ENCODE data around the gene ZNF280A.
"Not testable (repeated sequence)": the region's sequence is repeated elsewhere in the genome, so short reads cannot be mapped to it uniquely, and the experiment has no call there.

Gene ZNF280A

DNA sequence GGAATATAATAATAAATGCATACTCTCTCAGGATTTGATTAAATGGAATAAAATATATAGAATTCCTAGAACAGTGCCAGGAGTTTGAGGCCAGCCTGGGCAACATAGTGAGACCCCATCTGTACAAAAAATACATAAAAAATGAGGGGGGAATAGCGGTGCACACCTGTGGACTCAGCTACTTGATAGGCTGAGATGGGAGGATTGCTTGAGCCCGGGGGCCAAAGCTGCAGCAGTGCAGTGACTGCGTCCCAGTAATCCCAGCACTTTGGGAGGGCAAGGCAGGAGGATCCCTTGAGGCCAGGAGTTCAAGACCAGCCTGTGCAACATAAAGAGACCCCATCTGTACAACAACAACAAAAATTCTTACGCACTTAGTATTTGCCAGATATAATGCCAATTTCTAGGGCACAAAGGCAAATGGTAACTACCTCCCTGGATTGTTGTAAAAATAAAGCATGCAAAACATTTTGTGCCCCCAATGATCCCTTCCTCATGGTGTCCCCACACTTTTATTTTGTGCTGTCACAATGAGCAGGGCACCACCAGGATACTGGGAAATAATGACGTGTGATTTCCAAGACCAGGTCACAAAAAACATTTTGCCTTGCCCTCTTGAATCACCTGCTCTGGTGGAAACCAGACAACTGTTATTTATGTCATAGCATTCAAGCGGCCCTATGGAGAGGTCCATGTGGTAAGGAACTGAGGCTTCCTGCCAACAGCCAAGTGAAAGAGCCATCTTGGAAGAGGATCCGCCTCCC lies 18.3 kb upstream of the ZNF280A start:
- no peak for DNase-seq

DNA sequence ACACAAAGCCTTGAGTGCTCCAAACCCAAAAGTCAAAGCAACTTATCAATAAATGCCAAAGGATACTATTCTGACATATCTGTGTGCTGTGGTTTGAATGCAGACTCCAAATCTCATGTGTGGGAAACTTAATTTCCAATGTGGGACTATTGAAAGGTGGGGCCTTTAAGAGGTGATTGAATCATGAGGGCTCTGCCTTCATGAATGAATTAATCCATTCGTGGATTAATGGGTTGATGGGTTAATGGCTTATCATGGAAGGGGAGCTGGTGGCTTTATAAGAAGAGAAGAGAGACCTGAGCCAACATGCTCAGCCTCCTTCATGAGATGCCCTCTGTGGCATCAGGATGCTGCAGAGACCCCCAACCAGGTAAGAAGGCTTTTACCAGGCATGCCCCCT lies 16.8 kb upstream of the ZNF280A start:
- DNase-seq = no peak

DNA sequence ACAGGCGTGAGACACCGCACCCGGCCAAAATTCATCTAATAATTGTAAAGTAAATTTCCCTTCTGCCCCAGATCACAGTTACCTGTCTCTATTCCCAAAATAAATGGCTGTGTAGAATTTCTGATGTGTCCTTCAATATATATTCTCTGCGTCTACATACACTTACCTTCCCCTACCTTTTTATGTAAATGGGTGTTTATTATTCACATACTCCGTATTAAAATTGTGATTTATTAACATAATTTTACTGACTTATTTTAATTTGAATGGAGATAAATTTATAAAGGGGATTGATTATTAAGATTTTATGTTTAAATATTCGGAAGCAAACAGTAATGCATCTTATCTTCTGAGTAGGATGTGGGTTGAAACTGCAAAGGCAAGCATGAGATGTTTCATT lies 16.4 kb upstream of the ZNF280A start:
- DNase-seq = no peak

DNA sequence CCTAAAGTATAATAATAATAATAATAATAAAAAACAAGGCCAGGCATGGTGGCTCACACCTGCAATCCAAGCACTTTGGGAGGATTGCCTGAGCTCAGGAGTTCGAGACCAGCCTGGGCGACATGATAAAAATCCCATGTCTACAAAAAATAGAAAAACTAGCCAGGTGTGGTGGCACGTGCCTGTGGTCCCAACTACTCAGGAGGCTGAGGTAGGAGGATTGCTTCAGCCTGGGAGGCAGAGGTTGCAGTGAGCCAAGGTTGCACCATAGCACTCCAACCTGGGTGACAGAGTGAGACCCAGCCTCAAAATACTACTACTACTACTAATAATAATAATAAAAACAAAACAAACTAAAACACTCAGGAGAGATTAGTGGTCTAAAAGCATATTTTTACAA lies 15.6 kb upstream of the ZNF280A start:
- no peak for DNase-seq

DNA sequence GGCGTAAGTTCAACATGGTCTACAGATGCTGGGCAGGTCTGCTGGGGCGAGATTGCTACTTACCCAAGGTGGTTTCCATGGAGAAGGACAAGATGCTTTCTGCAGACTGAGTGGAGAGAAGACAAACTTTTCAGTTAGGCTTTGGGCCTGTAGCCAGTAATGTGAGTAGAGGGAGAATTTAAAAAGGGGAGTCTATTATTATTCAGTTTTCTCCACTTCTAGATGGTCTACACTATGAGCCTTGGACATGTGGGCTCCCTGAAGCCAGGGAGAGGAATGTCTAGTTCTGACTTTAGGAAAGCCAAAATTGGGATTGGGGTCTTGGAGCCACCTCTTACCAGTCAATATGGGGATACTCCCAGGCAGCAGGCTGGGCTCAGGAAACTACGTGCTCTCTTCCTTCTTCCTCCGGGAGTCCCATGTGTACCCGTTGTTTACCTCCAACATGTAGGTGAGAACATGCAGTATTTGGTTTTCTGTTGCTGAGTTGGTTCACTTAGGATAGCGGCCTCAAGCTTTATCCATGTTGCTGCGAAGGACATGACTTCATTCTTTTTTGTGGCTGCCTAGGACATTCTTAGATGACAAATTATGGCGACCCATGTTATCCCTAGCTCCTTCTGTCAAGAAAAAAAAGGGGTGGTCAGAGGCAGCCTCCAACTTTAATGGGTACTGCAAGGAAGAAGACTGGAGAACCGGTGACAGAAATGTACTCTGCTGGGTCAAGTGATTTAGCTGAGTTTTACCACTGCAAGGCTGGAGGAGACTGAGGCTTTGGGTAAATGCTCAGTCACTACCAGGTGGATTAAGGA lies 14.7 kb upstream of the ZNF280A start:
- no peak for DNase-seq

DNA sequence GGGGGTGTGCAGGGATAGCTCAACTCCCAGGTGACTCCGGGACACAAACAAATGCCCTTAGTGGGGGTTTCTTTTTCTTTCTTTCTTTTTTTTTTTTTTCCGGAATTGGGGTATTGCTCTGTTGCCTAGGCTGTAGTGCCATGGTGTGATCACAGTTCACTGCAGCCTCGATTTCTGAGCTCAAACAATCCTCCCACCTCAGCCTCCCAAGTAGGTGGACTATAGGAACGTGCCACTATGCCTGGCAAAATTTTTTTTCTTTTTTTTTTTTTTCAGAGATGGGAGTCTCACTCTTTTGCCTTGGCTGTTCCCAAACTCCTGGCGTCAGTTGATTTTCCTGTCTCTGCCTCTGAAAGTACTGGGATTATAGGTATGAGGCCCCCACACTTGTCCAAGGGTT lies 13.8 kb upstream of the ZNF280A start:
- DNase-seq = no peak

DNA sequence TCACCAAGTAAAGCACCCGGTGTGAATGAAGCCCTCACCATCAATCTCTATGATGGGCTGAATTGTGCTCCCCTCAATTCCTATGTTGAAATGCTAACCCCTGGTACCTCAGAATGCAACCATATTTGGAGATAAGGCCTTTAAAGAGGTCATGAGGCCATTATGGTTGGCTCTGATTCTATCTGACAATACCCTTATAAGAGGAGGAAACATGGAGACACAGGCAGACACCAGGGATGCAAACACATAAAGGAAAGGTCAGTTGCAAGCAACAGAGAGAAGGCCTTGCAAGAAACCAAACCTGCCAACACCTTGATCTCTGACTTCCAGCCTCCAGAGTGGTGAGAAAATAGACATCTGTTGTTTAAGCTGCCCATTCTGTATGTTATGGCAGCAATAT lies 13.3 kb upstream of the ZNF280A start:
- DNase-seq = no peak

DNA sequence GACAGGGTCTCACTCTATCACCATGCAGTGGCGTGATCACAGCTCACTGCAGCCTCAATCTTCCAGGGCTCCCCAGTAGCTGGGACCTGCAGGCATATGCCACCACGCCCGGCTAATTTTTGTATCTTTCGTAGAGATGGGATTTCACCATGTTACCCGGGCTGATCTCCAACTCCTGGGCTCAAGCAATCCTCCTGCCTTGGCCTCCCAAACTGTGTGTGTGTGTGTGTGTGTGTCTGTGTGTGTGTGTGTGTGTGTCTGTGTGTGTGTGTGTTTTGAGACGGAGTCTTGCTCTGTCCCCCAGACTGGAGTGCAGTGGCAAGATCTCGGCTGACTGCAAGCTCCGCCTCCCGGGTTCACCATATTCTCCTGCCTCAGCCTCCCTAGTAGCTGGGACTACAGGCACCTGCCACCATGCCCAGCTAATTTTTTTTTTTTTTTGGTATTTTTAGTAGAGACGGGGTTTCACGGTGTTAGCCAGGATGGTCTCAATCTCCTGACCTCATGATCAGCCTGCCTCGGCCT lies 12.5 kb upstream of the ZNF280A start:
- DNase-seq = not testable (repeated sequence)

DNA sequence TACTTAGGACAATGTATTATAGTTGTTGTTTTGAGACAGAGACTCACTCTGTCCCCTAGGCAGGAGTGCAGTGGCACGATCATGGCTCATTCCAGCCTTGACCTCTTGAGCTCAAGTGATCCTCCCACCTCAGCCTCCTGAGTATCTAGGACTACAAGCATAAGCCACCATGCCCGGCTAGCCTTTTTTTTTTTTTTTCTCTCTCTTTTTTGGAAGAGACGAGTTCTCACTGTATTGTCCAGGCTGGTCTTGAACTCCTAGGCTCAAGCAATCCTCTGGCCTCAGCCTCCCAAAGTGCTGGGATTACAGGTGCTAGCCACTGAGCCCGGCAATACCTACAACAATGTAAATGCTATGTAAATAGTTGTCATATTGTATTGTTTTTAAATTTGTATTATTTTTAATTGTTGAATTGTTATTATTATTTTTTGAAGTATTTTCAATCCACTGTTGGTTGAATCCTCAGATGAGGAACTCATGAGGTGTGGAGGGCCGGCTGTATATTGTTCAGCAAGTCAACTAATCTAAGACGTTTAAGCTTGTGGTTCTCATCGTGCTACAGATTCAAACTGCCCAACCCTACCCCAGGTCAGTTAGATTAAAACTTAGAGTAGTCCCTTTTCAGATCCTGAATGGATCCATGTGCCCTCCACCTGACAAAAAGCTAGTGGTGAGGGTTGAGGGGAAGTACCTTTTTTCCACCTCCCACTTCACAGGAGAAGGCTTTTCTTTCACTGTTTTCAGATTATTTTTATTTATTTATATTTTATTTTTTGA lies 11.9 kb upstream of the ZNF280A start:
- DNase-seq = no peak

DNA sequence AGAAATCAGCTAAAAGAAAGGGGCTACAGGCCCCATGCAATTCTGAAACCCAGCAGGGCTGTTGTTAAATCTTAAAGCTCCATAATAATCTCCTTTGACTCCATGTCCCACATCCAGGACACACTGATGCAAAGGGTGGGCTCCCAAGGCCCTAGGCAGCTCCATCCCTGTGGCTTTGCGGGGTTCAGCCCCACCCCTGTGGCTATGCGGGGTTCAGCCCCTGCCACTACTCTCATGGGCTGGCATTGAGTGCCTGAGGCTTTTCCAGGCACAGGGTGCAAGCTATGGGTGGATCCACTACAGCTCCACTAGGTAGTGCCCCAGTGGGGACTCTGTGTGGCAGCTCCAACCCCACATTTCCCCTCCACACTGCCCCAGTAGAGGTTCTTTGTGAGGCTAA lies 8.7 kb upstream of the ZNF280A start:
- DNase-seq = no peak

DNA sequence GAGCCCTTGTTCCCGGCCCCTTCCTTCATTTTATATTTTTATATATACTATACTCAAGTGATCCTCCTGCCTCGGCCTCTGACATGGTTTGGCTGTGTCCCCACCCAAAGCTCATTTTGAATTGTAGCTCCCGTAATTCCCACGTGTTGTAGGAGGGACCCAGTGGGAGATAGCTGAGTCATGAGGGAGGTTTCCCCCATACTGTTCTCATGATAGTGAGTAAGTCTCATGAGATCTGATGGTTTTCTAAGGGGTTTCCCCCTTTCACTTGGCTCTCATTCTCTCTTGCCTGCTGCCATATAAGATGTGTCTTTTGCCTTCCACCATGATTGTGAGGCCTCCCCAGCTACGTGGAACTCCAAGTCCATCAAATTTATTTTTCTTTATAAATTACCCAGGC lies 7.2 kb upstream of the ZNF280A start:
- no peak for DNase-seq

DNA sequence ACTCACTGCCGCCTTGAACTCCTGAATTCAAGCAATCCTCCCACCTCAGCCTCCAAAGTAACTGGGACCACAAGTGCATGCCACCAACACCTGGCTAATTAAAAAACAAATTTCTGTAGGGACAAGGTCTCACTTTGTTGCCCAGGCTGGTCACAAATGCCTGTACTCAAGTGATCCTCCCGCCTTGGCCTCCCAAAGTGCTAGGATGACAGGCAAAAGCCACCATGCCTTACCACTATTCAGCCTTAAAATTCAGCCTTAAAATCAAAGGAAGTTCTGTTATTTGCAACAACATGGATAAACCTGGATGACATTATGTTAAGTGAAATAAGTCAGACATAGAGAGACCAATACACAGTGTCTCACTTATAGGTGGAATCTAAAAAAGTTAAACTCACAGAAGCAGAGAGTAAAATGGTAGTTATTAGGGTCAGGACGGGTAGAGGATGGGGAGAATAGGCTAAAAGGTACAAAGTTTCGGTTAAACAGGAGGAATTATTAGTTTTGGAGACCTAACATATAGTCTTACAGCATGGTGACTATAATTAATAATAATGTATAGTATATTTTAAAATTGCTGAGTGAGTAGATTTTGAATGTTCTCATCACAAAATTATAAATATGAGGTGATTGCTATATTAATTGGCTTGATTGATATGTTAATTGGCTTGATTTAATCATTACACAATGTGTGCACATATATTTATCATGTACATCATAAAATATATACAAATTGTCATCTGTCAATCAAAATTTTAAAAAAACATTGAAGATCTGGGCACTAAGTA lies 6.2 kb upstream of the ZNF280A start:
- DNase-seq = no peak

DNA sequence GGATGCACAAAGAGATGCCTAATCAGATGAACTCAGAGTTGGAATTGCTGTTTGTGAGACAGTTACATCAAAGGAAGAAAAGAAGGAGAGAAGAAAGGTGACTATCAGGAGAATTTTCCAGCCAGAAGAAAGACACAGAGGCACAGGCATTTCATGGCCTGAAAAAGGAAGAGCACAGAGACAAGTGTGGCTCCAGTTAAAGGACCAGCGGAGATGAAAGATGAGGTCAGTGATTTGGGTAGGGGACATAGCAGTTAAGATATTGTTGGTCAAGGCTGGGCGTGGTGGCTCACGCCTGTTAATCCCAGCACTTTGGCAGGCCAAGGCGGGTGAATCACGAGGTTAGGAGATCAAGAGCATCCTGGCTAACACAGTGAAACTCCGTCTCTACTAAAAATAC lies 3.4 kb upstream of the ZNF280A start:
- DNase-seq = no peak

DNA sequence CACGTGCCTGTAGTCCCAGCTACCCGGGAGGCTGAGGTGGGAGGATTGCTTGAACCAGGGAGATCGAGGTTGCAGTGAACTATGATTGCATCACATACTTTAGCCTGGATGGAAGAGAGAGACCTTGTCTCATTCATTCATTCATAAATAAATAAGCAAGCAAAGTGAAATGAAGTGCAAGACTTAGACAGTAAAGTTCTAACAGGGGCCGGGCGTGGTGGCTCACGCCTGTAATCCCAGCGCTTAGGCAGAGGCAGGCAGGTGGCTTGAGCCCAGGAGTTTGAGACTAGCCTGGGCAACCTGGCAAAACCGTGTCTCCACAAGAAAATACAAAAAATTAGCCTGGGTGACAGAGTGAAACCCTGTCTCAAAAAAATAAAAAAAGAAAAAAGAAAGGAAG lies 1.6 kb upstream of the ZNF280A start:
- no peak for DNase-seq

DNA sequence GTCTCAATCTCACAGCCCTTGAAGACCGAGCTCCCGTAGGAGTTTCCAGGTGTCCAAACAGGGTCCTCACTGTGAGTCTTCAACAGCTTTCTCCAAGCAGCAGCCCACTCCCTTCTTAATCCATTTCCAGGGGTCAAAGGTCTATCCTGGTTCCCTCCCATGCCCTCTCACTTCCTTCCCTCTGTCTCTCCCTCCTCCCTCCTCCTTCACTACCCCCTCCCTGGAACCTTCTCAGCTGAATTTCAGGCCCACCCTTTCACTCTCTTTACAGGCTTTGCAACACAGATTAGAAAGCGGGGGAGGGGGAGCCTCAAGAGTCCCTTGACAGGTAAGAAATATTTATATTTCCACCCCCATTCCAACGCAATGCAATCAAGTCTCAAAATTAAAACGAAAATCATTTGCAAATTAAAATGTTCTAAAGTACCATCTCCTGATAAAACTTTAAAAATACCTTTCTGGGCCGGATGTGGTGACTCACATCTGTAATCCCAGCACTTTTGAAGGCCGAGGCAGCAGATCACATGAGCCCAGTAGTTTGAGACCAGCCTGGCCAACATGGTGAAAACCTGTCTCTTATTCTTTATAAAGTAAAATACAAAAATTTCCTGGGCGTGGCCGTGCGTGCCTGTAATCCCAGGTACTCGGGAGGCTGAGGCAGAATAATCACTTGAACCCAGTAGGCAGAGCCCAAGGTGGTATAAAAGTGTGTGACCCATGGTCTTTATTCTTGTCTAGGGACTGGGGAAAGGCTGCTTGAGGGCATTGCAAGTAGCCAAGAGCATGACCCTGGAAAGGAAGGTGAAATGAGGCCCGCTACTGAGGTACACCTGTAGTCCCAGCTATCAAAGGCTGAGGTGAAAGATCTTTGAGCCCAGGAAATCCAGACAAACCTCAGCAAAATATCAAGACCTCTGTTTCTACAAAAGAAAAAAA lies 865 bp upstream of the ZNF280A start:
- no peak for DNase-seq

DNA sequence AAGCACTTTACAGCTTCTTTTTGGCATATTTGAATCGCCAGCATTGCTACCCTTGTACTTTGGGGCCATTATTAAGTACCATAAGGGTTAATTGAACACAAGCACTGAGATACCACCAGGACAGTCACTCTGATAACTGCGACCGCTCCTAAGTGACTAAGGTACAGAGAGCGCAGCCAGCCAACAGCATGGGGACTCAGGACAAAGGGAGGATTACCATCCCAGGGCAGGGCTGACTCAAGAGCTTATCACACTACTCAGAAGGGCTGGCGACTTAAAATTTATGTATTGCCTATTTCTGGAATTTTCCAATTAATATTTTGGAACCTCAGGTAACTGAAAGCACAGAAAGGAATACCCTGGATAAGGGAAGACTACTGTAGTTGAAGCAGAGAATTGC lies 479 bp downstream of the ZNF280A start:
- DNase-seq = no peak

DNA sequence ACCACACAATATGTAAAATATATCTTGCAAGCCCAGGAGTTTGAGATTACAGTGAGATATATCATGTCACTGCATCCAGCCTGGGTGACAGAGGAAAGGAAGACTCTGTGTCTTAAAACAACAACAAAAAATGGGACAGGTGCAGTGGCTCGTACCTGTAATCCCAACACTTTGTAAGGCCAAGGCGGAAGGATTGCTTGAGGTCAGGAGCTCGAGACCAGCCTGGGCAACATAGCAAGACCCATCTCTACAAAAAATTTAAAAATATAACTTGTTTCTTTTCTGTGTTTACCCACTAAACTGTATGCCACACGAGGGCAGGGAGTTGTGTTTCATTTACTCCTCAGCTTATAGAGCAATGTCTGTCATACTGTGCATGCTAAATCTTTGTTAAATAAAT lies 3.1 kb downstream of the ZNF280A start:
- no peak for DNase-seq

DNA sequence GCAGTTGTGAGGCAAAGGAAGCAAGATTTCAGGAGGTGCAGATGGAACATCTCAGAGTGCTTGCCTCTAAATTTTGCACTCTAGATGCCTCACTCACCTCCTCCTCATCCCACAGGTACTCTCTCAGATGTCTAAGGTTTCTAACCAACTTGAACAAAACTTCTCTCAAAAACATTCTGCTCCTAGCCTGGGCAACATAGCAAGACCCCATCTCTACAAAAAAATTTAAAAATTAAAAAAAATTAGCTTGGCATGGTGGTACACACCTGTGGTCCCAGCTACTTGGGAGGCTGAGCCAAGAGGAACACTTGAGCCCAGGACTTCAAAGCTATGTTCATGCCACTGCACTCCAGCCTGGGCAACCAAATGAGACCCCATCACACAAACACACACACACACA lies 4.2 kb downstream of the ZNF280A start:
- no peak for DNase-seq

DNA sequence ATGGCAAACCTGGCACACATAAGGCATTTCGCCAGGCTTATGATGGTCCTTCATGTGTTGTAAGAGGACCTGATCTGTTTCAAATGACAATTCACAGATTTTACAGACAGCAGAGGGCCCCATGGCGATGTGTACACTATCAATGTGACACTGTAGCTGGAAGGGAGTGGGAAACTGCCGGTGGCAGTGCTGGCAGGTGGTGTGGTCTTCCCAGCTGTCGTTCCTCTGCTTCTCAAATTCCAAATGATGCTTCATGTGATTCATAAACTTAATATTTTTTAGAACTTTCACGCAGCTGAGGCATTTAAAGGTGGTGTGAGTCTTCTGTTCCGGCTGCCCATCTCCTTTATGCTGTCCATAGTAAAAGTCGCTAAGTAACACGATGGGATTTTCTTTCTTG lies 5.6 kb downstream of the ZNF280A start:
- DNase-seq = not testable (repeated sequence)

DNA sequence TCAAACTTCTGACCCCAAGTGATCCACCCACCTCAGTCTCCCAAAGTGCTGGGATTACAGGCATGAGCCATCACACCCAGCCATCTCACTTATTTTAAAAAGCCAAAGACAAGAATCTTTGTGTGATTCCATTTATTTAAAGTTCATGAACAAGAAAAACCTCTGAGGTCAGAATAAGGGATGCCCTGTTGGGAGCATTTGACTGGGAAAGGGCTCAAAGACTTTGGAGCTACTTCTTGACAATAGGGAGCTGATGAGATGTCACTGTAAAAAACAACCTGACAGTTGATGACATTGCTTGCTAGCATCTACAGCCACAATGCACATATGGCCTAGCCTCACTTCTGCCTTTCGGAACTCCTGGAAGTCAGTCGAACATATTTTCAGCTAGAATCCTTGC lies 6.5 kb downstream of the ZNF280A start:
- no peak for DNase-seq

DNA sequence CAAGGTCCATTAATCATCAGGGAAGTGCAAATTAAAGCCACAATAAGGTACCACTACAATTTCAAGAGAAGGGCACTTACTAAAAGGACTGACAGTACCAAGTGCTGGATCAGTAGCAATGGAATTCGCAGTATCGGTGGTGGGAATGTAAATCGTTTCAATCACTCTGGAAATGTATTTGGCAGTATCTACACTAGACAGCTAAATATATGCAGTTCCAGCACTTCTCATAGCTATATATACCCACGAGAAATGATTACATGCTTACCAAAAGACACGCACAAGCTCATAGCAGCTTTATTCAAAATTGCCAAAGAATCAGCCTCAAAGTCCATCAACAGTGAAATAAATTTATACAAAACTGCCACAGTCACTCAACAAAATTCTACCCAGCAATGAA lies 7.1 kb downstream of the ZNF280A start:
- DNase-seq = no peak

DNA sequence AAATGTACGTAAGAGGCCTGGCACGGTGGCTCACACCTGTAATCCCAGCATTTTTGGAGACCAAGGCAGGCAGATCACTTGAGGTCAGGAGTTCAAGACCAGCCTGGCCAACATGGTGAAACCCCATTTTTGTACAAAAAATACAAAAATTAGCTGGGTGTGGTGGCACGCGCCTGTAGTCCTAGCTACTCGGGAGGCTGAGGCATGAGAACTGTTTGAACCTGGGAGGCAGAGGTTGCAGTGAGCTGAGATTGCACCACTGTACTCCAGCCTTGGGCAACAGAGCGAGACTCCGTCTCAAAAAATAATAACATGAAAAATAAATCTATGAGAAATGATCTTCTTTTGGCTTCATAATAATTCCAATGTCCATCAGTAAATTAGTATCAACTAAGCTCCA lies 9.2 kb downstream of the ZNF280A start:
- DNase-seq = not testable (repeated sequence)

Data from activated CD4-positive, CD25-positive, alpha-beta regulatory T cell (primary cell).